ENCODE data around the gene KRT15. TPM values are rescaled to one million over a fixed set of nuclear protein-coding genes. Genes with fewer than 3 reads are reported as not detected.

Gene KRT15
- total and polyA plus RNA-seq, 10 of the 15 experiments (the other 5 are each of a cell fraction or from before 2014, with no cell fraction given), result 0.06 to 0.17 TPM; not detected in 8

GRCh38 chr17:41540921-41541625 lies 22.4 kb upstream of the KRT15 start:
- Histone ChIP-seq H4K20me1 (ENCODE audit: control insufficient read depth, insufficient read depth) (no peaks in the 10 kb centered on the region), H3K4me3 (no peak overlapping the region), H3K4me2 (ENCODE audit: control insufficient read depth, insufficient read depth) (no peak overlapping the region), H3K9me3 (replicated peaks; ENCODE audit: control insufficient read depth, insufficient read depth, low read length) (no peaks in the 10 kb centered on the region), H3K27ac (ENCODE audit: control insufficient read depth, insufficient read depth) (no peak overlapping the region), H3K4me1 (ENCODE audit: control insufficient read depth, insufficient read depth, low read length) (no peaks in the 10 kb centered on the region), H3K27me3 (replicated peaks in 1 of 2; ENCODE audit: control insufficient read depth in 2 of 2, insufficient read depth in 2 of 2, low read length in 1 of 2) (peaks cover 0 to 2% of the 10 kb centered on the region in 2 experiments; a peak in 2 of 4 replicates), H3K36me3 (ENCODE audit: control insufficient read depth in 2 of 2, insufficient read depth in 2 of 2, low read length in 1 of 2) (no peaks in the 10 kb centered on the region), H3K79me2 (ENCODE audit: control insufficient read depth, insufficient read depth, low read length) (no peaks in the 10 kb centered on the region), H2AFZ (ENCODE audit: control insufficient read depth, low read depth, low read length) (no peak overlapping the region), H3K9ac (ENCODE audit: control insufficient read depth, insufficient read depth, low read length) (no peak overlapping the region)
- FAIRE-seq, result no peak
- ChIA-PET CTCF (interaction anchor here (0.7 to 2.1 kb wide), 3 partner anchors 8 to 685 kb away, joined by 3 to 9 read pairs (median 3); no protein-coding TSS in a partner anchor), SMC1A (ENCODE audit: uncharacterized antibody, unreplicated experiment) (interaction anchor here (0.6 kb wide), 1 partner anchor 36 kb away, joined by 3 read pairs; no protein-coding TSS in a partner anchor), POLR2A (no interaction called here), RAD21 (ENCODE audit: unreplicated experiment) (no interaction called here)
- DNase-seq (ENCODE audit: low read depth, low spot score), result no peak
- intact Hi-C loops (cut with micrococcal nuclease; ENCODE audit: unreplicated experiment), result no loop called here
- WGBS (ENCODE audit: insufficient coverage, insufficient replicate concordance, low lambda C conversion rate, missing lambda C conversion rate), result 33% methylated on average over 10 of the region's 10 CpGs
- ATAC-seq, result no peak
- in situ Hi-C loops (cut with MboI), result no loop called here
- BruUV-seq (replicated peaks), result no TSS peak
- TF ChIP-seq ELK1 (IDR thresholded peaks at IDR 0.05; ENCODE audit: low read depth, low read length) (no peak), RELB (IDR thresholded peaks at IDR 0.05; ENCODE audit: low read depth) (no peak), ZBTB33 (IDR thresholded peaks at IDR 0.05) (no peak), EED (IDR thresholded peaks at IDR 0.05; ENCODE audit: low read depth) (no peak), SIN3A (IDR thresholded peaks at IDR 0.05; ENCODE audit: low read depth, low read length) (no peak), RUNX3 (IDR thresholded peaks at IDR 0.05; ENCODE audit: low read length) (no peak), MXI1 (IDR thresholded peaks at IDR 0.05; ENCODE audit: low read depth, low read length) (no peak), ZSCAN29 (IDR thresholded peaks at IDR 0.05) (no peak), RAD21 (IDR thresholded peaks at IDR 0.05; ENCODE audit: insufficient read depth, low read depth, low read length) (no peak), NR2F1 (conservative IDR thresholded peaks at IDR 0.05) (no peak)

All from GM12878 (cell line).